HL-60/S4 treated with retinoic acid at 250 ng/mL for 4 days and 3 days (cell line): Measurements from ENCODE around the gene KRT78.

Experiments used
- in situ Hi-C: fragments of 300-500 bp; cut with MboI; formaldehyde crosslinking; loops from 2 replicates; pipeline ENCODE4 v1.7.0; 2022; ENCODE audit warnings: low sequenced_read_pairs

The KRT78 gene

DNA sequence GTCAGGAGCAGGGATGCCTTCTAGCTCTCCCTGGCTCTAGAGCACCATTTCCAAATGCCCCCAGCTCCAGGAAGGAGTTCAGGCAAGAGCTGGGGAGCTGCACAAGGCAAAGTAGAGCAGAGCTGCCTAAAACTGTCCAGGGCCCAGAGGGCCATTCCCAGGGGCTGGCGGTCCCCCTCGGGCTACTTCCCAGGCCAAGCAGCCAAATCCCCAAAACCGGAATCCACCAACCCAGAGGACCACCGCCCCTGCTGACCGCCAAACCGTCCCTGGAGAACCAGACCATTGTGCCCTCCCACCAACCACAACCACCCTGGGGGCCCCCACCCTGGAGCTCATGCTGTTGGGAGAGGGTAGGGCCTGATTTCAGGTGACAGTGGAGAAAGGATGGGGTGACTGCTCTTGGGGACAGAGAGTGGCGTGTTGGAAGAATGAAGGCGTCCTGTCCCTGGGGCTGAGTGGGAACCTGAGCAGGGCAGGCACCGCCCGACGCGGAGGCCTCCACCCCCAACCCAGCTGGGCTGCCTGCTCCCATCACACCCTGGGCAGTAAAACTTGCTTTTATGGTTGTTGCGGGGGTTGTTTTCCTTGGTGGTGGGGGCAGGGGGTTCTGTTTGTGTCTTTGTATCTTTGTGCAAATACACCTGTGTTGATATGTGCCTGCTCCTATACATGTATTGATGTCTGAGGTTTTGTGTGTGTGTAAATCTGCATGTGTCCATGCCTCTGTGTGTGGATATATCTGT lies 24.0 kb upstream of the KRT78 start:
- in situ Hi-C loops = loop anchor here (25.0 kb wide), 1 partner anchor 486 kb away; the partner anchor contains the start of gene KRT84

- in situ Hi-C loops = loop anchor here (25.0 kb wide), 1 partner anchor 484 kb away; the partner anchor contains the start of gene KRT84
Observed at GRCh38 chr12:52871291-52872039, 22.7 kb upstream of the KRT78 start.

DNA sequence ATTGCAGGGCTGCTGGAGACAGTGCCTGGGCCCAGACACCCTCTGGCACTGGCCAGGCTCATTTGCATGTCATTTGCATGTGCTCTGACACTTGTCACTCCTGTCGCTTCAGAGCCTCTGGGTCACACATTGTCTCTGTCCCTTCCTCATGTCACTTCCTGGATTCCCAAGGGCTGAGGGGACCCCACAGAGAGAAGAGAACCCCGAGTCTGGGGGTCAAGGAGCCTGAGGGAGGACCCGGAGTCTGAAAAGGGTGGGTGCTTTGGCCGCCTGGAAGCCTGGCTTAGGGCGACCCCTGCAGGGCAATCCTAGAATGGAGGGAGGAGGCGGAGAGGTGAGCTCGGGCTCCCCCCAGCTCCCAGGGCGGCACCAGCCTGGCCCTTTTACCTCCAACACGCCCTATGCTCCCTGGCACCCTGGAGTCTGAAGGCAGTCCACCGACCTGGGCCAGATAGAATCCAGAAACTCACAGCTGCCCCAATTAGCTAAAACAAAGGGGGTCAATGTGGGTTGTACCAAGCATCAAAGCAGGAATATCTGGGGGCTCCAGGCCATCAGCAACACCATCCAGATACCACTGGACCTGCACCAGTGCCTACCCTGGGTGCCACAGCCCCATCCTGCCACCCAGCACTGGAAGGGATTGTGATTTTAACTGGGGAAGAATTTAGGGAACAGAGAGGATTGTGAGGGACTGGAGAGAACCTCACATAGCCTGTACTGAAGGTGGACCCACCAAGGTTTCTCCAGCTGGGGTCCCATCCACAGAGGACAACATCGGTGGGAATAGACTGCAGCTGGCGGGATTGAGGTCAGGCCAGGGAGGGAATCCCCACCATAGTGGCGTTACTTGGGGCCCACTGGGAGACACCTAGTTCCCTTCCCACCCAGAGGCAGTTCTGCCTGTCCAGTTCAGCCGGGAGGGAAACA lies 21.8 kb upstream of the KRT78 start:
- in situ Hi-C loops = loop anchor here (25.0 kb wide), 1 partner anchor 483 kb away; the partner anchor contains the start of gene KRT84

GRCh38 chr12:52867642-52868041 lies 18.8 kb upstream of the KRT78 start:
- in situ Hi-C loops = loop anchor here (10.0 to 25.0 kb wide), 2 partner anchors 283 to 480 kb away; partner anchors contain the start of gene KRT84

DNA sequence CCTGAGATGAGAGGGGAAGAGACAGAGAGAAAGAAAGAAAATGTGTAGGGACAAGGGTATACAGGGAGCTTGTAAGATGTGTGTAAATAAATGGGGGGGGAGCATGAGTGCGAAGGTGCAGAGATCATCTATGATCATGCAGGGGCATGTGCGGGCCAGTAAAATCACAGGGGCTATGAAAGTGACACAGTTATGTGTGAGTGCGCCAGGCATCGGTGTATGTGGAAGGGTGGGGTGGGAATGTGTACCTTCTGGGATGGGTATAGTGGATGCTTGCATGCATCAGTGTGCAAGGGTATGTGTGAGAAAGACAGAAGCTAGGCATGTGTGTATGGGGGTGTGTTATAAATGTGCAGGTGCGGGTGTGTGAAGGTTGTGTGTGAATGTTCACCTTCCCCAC lies 18.4 kb upstream of the KRT78 start:
- in situ Hi-C loops = loop anchor here (10.0 to 25.0 kb wide), 2 partner anchors 282 to 480 kb away; partner anchors contain the start of gene KRT84

DNA sequence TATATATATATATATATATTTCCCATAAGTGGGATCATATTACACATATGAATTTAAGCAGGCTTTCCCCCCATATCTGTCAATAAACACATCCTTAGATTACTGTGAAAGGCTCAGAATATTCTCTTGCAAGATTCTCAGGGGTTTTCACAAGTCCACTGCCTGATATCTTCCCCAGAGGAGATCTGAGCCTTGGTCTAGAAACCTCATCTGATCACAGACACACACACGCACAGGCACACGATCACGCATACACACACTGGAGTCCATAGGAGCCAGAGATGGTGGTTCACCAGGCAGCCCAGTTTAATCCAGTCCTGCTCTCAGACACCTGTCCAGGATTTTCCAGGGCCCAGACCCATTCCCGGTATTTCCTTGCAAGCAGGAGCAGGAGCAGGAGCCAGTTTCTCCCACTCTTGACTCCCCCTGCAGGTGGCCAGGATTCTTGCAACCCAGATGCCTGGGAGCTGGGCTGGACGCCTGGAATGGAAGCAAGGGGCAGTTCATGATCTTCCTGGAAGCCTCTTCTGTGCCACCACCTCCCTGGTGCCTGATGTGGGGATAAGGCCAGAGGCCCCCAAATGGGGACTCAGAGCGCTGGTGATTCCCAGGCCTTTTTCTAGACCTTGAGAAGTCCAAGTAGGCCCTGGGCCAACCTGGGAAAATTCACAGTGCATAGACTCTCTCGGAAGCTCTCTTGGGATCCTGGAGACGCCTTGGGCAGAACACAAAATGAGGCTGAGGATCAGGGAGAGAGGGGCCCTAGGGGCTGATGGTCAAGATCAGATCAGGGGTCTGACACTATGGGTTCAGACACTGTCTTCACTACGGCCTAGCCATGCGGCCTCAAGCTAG lies 16.5 kb upstream of the KRT78 start:
- in situ Hi-C loops = loop anchor here (10.0 to 25.0 kb wide), 2 partner anchors 281 to 478 kb away; partner anchors contain the start of gene KRT84

- in situ Hi-C loops = loop anchor here (10.0 to 25.0 kb wide), 2 partner anchors 277 to 475 kb away; partner anchors contain the start of gene KRT84
Observed at GRCh38 chr12:52862023-52862422, 13.2 kb upstream of the KRT78 start.

GRCh38 chr12:52861511-52861910 lies 12.7 kb upstream of the KRT78 start:
- in situ Hi-C loops = loop anchor here (10.0 to 25.0 kb wide), 2 partner anchors 277 to 474 kb away; partner anchors contain the start of gene KRT84

DNA sequence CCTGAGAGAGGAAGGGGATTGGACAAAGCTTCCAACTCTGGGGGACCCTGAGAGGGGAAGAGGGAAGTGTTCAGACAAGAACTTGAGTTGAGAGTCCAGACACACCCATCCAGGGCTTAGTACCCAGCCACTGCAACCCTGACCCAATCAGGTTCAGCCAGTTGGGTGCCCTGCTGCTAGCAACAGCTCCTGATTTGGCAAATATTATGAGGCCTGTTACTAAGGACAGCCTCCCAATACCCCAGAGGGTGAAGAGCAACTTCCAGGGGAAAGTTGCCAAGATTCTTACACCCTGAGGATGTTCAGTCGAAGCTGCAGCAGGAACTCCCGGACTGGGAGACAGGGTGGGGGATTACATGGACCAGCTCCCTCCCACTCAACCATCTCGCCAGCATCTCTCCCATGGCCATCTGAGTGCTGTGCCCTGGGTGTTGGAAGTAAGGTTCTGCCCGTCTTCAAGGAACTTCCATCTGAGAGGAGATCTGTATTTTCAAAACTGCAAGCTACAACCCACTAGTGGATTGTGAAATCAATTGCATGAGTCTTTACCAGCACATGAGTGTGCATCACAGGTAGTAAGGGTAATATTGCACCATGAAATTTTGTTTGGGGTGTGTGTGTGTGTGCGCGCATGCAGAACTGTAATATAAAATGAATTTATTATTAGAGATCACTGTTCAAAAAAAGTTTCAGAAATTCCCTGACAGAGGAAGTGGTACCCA lies 11.5 kb upstream of the KRT78 start:
- in situ Hi-C loops = loop anchor here (10.0 to 25.0 kb wide), 2 partner anchors 275 to 473 kb away; partner anchors contain the start of gene KRT84

DNA sequence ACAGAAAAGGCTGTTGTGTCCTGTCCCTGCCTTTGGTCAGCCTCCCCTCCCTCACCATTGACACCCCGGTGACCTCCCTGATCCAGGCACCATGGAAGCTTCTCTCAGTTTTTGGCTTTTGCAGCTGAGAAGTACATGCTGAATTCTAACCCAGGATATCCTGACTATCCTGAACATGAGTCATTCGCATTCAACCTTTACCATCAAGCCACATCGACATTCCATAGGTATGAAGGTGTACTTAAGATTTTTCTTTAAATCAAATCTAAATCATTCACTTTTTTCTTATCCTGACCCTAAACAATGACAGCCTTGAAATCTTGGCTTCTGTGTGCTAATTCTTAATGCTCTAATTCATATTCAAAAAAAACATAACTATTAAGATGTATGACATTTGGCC lies 8.7 kb upstream of the KRT78 start:
- in situ Hi-C loops = loop anchor here (25.0 kb wide), 1 partner anchor 470 kb away; the partner anchor contains the start of gene KRT84

DNA sequence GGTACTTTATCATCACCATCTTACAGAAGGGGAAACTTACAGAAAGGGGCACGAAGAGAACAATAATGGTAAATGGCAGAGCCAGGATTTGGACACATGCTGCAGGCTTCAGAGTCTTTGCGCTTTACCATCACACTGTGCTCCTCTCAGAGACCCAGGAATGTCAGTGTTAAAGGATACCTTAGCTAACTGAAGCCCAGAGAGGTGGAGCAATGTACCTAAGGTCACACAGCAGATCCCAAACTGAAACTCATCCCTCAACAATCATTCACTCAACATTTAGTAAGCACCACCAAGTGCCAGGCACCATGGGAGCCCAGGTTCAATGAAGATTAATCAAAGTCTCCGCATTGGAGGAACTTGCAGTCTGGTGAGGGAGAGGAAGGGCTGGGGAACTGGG lies 8.0 kb upstream of the KRT78 start:
- in situ Hi-C loops = loop anchor here (25.0 kb wide), 1 partner anchor 469 kb away; the partner anchor contains the start of gene KRT84

DNA sequence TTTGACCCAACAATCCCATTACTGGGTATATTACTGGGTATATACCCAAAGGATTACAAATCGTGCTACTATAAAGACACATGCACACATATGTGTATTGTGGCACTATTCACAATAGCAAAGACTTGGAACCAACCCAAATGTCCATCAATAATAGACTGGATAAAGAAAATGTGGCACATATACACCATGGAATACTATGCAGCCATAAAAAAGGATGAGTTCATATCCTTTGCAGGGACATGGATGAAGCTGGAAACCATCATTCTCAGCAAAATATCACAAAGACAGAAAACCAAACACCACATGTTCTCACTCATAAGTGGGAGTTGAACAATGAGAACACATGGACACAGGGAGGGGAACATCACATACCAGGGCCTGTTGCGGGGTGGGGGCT lies 7.3 kb upstream of the KRT78 start:
- in situ Hi-C loops = loop anchor here (25.0 kb wide), 1 partner anchor 469 kb away; the partner anchor contains the start of gene KRT84

GRCh38 chr12:52851787-52852186 lies 3.0 kb upstream of the KRT78 start:
- in situ Hi-C loops = loop anchor here (25.0 kb wide), 1 partner anchor 464 kb away; the partner anchor contains the start of gene KRT84

DNA sequence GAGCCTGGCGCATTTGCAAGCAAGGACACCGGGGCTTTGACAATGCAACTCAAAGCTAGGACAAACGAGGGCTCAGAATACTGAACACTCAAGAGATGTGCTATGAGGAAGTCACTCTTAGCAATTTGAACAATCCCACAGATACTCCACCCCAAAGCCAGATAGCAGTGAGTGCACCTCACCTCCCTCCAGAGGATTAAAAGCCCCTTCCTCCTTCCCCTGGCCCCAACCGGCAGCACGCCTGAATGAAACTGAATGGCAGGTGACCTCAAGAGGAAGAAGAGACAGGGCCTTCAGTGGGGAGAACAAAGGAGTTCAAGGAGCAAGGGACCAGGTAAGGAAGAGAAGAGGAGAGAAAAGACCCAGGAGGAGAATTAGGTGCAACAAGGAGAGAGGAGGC lies 1.9 kb upstream of the KRT78 start:
- in situ Hi-C loops = loop anchor here (25.0 kb wide), 1 partner anchor 463 kb away; the partner anchor contains the start of gene KRT84

DNA sequence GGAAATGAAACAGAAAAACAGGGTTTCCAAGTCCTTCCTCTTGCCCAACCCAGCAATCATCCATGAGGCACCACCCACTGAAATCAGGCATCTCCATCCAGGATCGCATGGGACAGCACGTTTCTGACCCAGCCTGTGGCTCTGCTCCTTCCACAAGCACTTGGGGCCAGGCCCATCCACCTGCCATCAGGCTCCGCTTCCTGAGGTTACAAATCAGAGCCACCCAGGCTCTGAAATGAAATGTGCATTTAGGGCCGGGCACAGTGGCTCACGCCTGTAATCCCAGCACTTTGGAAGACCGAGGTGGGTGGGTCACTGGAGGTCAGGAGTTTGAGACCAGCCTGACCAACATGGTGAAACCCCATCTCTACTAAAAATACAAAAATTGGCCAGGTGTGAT lies 717 bp upstream of the KRT78 start:
- in situ Hi-C loops = no loop called here

DNA sequence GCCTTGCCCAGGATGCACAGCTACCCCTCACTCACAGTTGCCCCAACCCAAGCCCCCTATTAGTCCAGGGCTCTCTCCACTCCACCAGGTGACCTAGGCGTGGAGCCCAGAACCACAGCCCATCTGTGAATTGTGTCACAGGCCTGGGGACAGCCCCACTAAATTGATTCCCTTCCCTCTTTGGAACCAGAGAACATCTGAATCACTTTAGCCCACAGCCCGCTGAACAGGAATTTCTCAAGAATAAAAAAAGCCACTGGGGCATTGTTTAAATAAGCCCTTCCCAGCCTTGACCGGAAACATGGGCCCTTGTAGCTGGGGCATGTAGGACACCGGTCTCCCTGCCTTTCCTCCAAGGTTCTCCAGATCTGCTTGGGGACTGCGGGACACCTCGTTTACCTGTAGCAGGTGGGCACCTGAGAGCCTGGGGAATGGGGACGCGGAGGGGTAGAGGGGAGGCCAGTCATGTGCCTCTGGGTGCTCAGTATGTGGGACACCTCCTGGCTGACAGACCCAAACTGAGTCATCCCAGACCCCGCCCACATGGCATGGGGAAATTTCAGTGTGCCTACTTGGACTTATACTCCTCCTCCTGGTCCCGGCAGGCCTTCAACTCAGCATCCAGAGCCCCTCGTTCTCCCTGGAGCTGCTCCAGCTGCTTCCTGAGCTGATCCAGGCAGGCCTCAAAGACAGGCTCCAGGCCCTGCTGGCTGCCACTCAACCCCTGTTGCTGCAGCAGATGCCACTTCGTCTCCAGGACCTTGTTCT lies 1.3 kb downstream of the KRT78 start:
- in situ Hi-C loops = no loop called here

DNA sequence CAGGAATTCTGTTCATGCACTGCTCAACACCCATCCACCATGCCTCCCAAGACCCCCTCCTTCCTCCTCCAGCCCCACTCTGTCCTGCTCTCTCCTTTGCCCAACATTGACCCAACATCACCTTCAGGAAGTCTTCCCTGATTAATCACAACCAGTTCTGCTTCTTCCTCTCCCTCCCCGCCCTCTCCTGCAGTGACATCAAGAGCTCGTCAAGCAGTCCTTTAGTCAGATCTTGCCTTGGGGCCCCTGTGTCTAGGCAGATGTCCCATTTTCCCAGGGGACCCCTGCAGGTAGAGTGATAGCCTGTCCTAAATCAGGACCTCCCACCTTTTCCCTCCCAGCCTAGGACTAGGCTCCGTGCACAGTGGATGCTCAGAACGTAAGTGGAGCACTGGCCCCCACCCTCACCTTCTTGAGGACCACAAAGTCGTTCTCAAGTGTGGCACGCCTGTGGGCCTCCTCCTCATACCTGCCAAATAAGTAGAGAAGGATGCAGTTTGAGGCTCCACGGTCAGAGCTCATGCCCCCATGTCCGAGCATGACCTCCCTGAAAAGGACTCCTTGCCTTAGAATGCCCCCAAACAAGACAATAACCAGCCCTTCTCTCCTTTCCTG lies 2.3 kb downstream of the KRT78 start:
- in situ Hi-C loops = no loop called here
